IMR-90 (cell line): Measurements from ENCODE around the gene PPP1R13L.

Experiments used
- POLR2A ChIP-seq: IDR thresholded peaks from 2 replicates; pipeline ENCODE4 v1.6.1; 2012; ENCODE audit warnings: mild to moderate bottlenecking, low read depth, low read length
- TF ChIP-seq, protein P1 (sequence below): fragments of 150-350 bp; IDR thresholded peaks from 2 replicates; pipeline ENCODE4 v1.6.1; 2016; ENCODE audit warnings: low read depth, mild to moderate bottlenecking, low read length, moderate library complexity, borderline replicate concordance
- TF ChIP-seq, protein P2 (sequence below): conservative IDR thresholded peaks from 2 replicates; pipeline ENCODE4 v1.5.1; 2012; ENCODE audit warnings: mild to moderate bottlenecking, low read depth, low read length, improper control_type of control experiment
- TF ChIP-seq, protein P3 (sequence below): fragments of 150-350 bp; IDR thresholded peaks from 2 replicates; pipeline ENCODE4 v1.6.1; 2017; ENCODE audit warnings: mild to moderate bottlenecking, antibody characterized with exemption, low read length, low read depth

DNA sequence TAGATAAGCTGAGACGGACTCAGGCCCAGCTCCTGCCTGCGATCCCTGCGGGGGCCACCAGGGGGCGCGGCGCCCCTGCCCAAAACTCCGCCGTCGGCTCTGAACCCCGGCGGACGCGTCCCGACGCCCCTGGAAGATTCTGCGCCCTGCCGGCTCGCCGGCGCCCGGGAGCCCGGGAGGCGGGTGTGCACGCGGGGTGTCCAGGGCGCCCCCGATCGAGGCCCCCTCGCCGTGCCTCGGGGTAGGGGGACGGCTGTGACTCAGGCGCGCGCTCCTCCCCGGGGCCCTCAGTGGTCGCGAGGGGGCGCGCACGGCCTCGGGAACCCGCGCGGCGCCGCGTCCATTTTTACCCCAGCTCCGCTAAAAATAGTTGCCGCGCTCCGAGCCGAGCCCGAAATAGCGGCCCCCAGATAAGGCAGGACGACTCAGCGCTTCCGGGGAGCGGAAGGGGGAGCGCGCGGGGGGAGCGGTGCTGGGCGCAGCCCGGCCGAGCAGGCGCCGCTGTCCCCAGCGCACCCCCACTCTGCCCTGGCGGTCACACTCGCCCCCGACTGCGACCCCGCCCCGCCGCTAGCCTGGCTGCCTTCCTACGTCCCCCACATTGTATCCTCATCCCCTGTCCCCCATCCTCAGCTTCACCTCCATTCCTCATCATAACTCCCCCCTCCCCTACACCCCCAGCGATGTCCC is 34.8 kb upstream of the PPP1R13L start:
- TF ChIP-seq, protein P1, sequence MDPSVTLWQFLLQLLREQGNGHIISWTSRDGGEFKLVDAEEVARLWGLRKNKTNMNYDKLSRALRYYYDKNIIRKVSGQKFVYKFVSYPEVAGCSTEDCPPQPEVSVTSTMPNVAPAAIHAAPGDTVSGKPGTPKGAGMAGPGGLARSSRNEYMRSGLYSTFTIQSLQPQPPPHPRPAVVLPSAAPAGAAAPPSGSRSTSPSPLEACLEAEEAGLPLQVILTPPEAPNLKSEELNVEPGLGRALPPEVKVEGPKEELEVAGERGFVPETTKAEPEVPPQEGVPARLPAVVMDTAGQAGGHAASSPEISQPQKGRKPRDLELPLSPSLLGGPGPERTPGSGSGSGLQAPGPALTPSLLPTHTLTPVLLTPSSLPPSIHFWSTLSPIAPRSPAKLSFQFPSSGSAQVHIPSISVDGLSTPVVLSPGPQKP = peak; percentile 96; the same call in 1 of the 2 replicates
- TF ChIP-seq, protein P2, sequence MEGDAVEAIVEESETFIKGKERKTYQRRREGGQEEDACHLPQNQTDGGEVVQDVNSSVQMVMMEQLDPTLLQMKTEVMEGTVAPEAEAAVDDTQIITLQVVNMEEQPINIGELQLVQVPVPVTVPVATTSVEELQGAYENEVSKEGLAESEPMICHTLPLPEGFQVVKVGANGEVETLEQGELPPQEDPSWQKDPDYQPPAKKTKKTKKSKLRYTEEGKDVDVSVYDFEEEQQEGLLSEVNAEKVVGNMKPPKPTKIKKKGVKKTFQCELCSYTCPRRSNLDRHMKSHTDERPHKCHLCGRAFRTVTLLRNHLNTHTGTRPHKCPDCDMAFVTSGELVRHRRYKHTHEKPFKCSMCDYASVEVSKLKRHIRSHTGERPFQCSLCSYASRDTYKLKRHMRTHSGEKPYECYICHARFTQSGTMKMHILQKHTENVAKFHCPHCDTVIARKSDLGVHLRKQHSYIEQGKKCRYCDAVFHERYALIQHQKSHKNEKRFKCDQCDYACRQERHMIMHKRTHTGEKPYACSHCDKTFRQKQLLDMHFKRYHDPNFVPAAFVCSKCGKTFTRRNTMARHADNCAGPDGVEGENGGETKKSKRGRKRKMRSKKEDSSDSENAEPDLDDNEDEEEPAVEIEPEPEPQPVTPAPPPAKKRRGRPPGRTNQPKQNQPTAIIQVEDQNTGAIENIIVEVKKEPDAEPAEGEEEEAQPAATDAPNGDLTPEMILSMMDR = peak; percentile 84
- TF ChIP-seq, protein P3, sequence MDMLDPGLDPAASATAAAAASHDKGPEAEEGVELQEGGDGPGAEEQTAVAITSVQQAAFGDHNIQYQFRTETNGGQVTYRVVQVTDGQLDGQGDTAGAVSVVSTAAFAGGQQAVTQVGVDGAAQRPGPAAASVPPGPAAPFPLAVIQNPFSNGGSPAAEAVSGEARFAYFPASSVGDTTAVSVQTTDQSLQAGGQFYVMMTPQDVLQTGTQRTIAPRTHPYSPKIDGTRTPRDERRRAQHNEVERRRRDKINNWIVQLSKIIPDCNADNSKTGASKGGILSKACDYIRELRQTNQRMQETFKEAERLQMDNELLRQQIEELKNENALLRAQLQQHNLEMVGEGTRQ = no peak
- TF ChIP-seq POLR2A = peak; percentile 75
